Lower leg skin (tissue), 3 donors: ENCODE results near the gene DRC3.

ENCODE experiments used
- POLR2A ChIP-seq, 2 donors: fragments of 450-650 bp; IDR thresholded peaks; one replicate each; pipeline ENCODE4 v1.6.1; 2016 to 2017; ENCODE audit warnings: antibody characterized with exemption in 2 of 2, mild to moderate bottlenecking in 1 of 2, moderate library complexity in 1 of 2
- TF ChIP-seq, protein P1 (sequence below), 3 donors: fragments of 450-650 bp; IDR thresholded peaks; one replicate each; pipeline ENCODE4 v1.5.1; 2016; ENCODE audit warnings: antibody characterized with exemption in 3 of 3, mild to moderate bottlenecking in 3 of 3, moderate library complexity in 2 of 3

DNA sequence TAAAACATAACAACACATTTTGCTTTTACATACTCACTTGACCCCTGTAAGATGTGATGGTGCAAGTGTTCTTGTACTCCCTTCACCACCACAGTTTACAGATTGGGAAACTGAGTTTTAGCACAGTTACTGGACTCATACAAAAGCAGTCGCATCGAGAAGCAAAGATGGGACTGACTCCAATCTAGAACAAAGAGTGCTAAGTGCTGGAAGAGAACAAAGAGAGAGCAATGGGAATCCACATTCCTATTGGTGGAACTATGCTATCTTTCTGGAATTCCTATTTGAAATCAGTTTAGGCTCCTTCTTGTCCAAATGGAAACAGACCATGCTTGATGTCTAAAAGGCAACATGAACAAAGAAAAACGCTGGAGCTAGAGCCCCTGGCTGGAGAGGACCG, 9.6 kb upstream of the DRC3 start:
- TF ChIP-seq, protein P1, sequence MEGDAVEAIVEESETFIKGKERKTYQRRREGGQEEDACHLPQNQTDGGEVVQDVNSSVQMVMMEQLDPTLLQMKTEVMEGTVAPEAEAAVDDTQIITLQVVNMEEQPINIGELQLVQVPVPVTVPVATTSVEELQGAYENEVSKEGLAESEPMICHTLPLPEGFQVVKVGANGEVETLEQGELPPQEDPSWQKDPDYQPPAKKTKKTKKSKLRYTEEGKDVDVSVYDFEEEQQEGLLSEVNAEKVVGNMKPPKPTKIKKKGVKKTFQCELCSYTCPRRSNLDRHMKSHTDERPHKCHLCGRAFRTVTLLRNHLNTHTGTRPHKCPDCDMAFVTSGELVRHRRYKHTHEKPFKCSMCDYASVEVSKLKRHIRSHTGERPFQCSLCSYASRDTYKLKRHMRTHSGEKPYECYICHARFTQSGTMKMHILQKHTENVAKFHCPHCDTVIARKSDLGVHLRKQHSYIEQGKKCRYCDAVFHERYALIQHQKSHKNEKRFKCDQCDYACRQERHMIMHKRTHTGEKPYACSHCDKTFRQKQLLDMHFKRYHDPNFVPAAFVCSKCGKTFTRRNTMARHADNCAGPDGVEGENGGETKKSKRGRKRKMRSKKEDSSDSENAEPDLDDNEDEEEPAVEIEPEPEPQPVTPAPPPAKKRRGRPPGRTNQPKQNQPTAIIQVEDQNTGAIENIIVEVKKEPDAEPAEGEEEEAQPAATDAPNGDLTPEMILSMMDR (IDR thresholded peaks at IDR 0.05), result no peak
- TF ChIP-seq POLR2A (IDR thresholded peaks at IDR 0.05), result no peak
